Kidney glomerular epithelial cell (primary cell): Measurements from ENCODE around the gene JCHAIN.
"Not testable (repeated sequence)": the region's sequence is repeated elsewhere in the genome, so short reads cannot be mapped to it uniquely, and the experiment has no call there.

Experiments
- DNase-seq: peaks from one replicate; lab custom pipeline; 2025; lab: John Stamatoyannopoulos, UW

JCHAIN gene

GRCh38 chr4:70666369-70666768 is at the start of gene JCHAIN:
TSS of gene JCHAIN (minus strand) at chr4:70666508. CDS start at chr4:70666490, 18 bp downstream.
- DNase-seq: no peak

GRCh38 chr4:70715097-70715496 is 48.8 kb upstream of the JCHAIN start:
- peak; percentile 61 for DNase-seq

GRCh38 chr4:70714079-70714887 is 48.0 kb upstream of the JCHAIN start:
- no peak for DNase-seq

- no peak for DNase-seq
Observed at GRCh38 chr4:70713453-70714078, 47.3 kb upstream of the JCHAIN start.

GRCh38 chr4:70712604-70713452 is 46.5 kb upstream of the JCHAIN start:
- no peak for DNase-seq

- no peak for DNase-seq
Observed at GRCh38 chr4:70712150-70712549, 45.8 kb upstream of the JCHAIN start.

GRCh38 chr4:70711599-70711998 is 45.3 kb upstream of the JCHAIN start:
- DNase-seq: no peak

- no peak for DNase-seq
Observed at GRCh38 chr4:70709611-70710205, 43.4 kb upstream of the JCHAIN start.

- DNase-seq: peak; percentile 54
Observed at GRCh38 chr4:70706516-70706915, 40.2 kb upstream of the JCHAIN start.

- no peak for DNase-seq
Observed at GRCh38 chr4:70706044-70706461, 39.7 kb upstream of the JCHAIN start.

GRCh38 chr4:70705183-70706043 is 39.1 kb upstream of the JCHAIN start:
- DNase-seq: peak; percentile 47

- no peak for DNase-seq
Observed at GRCh38 chr4:70704931-70705182, 38.5 kb upstream of the JCHAIN start.

GRCh38 chr4:70704215-70704930 is 38.1 kb upstream of the JCHAIN start:
- DNase-seq: peak; percentile 52

GRCh38 chr4:70703619-70704214 is 37.4 kb upstream of the JCHAIN start:
- peak; percentile 67 for DNase-seq

- DNase-seq: not testable (repeated sequence)
Observed at GRCh38 chr4:70702592-70702991, 36.3 kb upstream of the JCHAIN start.

GRCh38 chr4:70701271-70701670 is 35.0 kb upstream of the JCHAIN start:
- DNase-seq: no peak

GRCh38 chr4:70700712-70701111 is 34.4 kb upstream of the JCHAIN start:
- DNase-seq: no peak

- DNase-seq: not testable (repeated sequence)
Observed at GRCh38 chr4:70698435-70698834, 32.1 kb upstream of the JCHAIN start.

- not testable (repeated sequence) for DNase-seq
Observed at GRCh38 chr4:70694633-70695032, 28.3 kb upstream of the JCHAIN start.

GRCh38 chr4:70691661-70692060 is 25.4 kb upstream of the JCHAIN start:
- no peak for DNase-seq
